GM21737 (cell line): ENCODE measurements around the gene C14orf119.

Experiments
- ATAC-seq: cut with Tn5 transposase; IDR thresholded peaks from one replicate; pipeline ENCODE4 v1.9.1; 2021; ENCODE audit warnings: mild to moderate bottlenecking, moderate library complexity; ENCODE audit not compliant: unreplicated experiment

The C14orf119 gene

GRCh38 chr14:23060536-23061260 lies 34.6 kb upstream of the C14orf119 start:
- no peak for ATAC-seq

- ATAC-seq, result no peak
Measured at GRCh38 chr14:23062002-23062401, 33.3 kb upstream of the C14orf119 start.

- ATAC-seq, result no peak
Measured at GRCh38 chr14:23063601-23064000, 31.7 kb upstream of the C14orf119 start.

- no peak for ATAC-seq
Measured at GRCh38 chr14:23066368-23066767, 28.9 kb upstream of the C14orf119 start.

DNA sequence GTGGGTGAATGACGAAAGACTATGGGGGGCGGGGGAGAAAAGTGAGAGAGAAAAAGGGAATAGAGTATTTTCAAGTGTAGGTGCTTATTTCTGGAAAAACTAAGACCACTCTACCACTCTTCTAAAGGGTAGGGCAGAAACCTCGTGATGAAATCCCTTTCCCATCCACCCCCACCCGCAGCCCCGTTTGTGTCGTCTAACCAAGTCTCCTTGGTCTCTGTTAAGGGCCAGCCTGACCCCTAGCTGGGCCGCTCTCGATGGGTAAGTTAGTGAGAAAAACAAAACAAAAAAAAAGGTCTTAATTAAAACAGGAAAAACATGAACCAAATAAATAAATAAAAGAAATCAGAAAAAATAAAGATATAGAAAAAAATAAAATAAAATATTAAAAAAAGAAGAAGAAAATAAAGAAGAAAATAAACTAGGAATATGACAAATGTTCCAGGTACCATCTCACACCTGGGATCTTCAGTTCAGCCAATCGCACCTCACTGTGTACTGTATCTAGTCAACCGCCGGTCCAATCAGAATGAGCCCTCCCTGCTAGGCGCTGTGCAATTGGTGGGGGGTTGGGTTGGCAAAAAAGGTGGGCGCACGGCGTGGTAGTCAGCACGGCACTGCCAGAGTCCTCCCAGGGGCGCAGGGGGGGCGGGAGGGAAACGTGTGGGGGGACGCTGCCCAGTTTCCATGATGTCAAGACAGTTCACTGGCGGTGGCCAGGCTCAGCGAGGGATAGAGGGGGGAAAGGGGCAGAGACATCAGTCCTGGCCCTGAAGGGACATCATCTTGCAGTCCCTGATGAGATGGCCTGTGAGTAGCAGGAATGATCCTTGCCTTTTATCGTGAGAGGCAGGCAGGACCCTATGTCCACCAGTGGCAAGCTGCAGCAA lies 28.2 kb upstream of the C14orf119 start:
- ATAC-seq, result no peak

DNA sequence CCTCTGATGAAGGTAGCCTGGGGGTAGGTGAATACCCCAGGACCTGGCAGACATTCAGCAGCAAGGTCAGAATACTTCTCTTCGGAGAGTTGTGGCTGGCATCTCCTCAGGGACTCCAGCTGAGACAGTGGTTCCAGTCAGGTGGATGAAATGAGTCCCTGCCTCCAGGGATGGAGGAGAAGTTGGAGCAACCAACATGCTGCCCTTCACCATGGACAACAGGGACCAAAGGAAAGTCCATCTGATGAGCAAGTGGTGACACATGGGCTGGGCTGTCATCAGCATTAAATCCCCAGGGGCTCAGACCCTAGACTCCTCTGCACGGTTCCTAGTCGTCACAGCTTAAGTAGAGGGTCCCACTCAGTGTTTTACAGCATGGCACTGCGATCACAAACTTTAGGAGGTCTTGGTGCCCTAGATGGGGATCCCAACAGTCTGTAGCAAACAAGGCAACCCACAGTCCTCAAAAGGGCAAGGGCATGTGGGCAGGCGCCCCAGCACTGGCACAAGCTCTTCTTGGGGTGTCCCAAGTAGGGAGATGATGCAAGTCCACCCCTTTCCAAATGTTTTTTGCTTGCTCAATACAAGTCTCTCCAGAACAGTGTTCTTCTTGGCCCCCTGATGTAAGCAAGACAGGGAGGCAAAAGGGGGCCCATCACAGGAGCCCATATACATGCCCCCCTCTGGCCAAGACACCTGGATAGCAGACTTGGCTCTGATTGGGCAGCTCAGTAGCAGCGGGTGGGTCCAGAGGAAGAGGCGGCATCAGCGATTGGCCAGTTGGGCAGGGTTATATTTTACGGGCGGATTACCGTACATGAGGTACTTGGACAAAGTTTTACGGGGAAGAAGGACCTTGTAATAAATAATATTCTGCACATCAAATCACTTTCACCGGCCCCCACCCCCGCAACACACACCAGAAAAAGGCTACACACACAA lies 27.2 kb upstream of the C14orf119 start:
- no peak for ATAC-seq

- peak; percentile 58 for ATAC-seq
Measured at GRCh38 chr14:23068789-23069412, 26.4 kb upstream of the C14orf119 start.

DNA sequence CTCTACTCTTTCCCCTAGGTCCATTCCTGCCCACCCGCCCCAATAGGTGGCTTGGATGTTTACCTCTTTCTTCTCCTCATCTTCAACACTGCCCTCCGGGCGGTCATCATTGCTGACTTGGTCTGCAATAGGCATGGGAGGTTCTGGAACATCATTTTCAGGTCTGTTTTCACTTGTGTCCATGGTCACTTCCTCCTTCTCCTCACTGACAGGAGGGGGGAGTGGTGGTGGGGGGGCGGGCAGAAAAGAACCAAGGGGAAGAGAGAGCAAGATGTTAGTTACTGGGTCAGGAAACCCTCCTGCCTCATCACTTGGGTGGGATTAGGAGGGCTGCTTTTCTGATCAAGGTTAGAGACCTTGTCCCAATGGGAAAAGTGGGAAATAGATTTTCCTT lies 25.9 kb upstream of the C14orf119 start:
- ATAC-seq, result no peak

DNA sequence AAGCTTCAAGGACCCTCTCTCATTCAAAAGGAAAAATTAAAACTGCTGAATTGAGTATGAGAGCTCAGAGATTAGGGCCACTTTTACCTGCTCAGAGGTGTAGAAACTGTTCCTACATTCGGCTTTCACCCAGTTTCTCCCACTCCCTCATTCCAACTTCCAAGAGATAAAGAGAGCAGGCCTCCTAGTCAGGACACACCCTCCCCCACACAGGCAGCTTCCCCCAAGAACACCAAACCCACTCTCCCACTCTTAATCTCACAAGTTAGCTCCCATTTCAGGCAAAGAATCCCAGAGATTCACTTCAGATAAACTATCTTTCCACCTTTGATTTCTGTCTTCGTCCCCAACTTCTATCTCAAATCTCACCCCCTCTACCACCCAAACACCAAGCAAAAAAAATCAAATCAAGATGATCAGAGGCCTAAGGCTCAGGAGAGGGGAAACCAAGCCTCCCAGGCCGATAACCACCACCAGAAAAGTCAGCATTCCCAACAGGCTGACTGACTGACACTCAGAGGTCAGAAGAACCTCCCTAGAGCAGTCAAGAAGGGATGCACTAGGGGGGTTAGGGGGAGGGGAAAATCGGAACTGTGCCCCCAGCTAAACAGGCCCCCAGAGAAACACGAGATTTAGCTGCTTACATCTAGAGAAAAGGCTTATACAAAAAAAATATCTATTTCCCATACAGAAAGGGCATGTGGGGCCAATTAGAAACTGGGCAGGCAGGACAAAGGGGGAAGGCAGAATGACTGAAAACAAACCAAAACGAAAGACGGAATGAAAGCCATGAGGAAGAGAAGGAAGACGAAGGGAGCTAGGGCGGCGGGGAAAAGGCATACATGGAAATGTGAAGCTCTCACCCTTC lies 24.8 kb upstream of the C14orf119 start:
- ATAC-seq, result no peak

- peak; percentile 94 for ATAC-seq
Measured at GRCh38 chr14:23071244-23071920, 23.9 kb upstream of the C14orf119 start.

DNA sequence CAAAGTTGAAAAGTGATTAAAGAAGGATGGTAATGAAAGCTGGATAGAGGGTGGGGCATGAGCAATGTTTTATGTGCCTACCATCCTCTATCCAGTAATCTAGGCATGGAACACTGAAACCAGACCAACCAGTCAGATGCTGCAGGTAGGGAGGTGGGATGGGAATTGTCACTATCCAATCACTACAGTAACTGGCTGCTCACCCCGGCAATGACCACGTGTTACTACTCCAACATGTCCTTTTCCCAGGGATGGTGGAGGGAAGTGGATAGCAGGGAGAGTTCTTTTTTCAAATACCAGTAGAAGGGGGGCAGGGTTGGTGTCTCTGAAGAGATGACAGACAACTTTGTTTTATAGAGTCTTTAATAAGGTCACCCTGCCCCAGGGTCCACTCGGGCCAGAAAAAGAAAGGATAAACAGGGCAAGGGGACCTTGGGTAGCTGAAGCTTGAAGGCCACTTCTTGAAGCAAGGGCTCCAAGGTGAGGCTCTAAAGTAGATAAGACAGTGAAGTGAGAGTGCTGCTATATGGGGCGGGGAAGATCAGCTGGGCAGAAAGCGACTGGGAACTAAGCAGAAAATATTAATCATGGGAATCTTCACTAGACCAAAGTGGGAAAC lies 23.3 kb upstream of the C14orf119 start:
- no peak for ATAC-seq

DNA sequence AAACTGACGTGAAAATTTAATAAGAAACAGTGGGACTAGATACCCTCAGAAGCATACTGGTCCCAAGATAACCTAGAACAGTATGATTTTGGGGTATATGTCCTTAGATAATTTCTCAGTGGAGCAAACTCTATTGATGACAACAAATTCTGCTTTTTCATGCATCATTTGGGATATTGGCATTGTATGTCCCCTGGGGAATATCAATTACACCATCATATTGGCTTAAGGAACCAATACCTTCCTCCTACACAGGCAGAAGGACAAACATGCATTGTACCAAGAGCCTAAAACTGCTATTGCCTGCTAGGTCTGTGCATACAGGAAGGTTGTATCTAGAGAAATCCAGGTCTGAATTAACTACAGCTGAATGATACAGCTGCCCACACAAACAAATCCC lies 20.4 kb upstream of the C14orf119 start:
- ATAC-seq, result no peak

DNA sequence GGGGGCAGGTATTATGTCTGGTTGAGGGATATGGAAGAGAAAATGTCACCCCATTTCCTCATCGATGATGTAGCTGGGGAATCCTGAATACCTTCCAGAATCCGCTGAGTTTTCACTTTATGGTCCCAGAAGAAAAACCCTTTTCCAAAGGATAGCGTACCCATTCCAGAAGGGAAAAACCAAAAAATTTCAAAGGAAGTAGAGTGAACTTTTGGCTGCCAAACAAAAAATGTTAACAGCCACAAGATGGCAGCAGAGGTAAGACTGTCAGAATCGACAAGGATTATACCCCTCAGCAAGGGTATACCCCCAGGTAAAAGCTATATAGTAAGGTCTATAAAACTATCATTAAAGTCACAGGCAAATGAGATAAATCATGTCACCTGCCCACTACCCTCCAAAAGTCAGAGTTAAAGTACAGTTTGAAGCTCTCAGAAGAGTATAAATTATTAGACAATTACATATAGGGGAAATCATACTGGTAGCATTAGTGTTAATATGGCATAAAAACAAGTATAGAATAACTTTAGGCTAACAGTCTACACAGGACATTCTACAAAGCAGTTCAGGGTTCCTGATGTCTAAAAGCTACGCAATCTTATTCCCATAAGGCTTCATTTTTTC lies 18.4 kb upstream of the C14orf119 start:
- ATAC-seq, result no peak

DNA sequence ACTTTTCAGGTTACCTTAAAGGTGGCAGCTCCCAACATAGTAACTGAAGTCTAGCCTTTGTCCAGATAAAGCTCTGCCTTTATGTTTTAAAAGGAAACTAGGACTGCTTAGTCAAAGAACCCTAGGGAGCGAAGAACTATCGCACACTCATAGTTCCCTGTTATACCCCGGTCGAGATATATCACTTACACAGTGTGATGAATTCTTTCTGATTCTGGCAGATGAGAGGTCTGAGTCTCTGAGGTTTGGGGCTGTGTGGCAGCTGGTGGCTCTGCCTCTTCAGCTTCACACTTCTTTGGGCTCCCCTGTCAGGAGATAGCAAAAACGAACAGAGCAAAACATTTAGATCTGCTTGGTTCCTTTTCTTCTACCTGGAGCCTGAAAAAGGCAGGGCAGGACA lies 17.3 kb upstream of the C14orf119 start:
- no peak for ATAC-seq

GRCh38 chr14:23078692-23079116 lies 16.6 kb upstream of the C14orf119 start:
- ATAC-seq, result no peak

DNA sequence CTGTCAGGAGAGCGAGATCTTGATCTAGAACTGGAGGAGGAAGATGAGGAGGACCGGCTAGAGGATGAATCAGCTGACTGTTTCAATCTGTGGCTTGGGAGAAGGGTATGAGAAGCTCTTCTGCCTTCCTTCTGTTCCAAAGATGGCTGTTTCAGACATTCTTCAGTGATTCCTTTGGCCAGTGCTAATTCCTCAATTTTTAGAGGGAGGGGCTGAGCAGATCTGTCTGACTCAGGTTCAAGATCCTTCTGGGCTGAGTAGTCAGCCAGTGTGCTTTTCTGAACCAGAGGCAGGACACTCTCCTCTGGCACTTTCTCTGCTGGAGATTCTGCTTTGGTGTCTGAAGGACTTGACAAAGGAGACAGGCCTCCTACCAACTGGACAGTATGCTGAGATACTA lies 15.6 kb upstream of the C14orf119 start:
- no peak for ATAC-seq

GRCh38 chr14:23080474-23080873 lies 14.8 kb upstream of the C14orf119 start:
- ATAC-seq, result no peak

DNA sequence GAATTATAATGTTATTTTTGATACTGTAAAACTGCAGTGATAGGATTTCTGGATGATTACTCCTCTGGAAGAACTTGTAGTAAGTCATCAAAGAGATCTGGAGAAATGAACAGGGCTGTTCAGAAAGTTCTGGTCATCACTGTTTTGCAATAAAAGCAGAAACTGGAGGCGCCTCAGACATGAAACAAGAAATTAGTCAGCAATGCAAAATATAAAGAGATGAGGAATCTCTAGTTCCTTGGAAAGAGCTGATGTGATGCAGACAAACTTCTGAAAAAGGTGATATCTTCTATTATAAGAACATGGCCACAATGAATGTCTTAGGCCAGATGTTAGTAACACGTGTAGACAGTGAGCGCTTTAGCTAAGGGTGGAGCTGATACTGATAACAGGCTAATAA lies 9.8 kb upstream of the C14orf119 start:
- ATAC-seq, result no peak
